Right kidney (tissue), 1 donor: ENCODE measurements around the gene NBEA.

Experiments
- DNase-seq: peaks from one replicate; pipeline ENCODE4 v3.0.0-alpha.2; 2016

Gene NBEA

DNA sequence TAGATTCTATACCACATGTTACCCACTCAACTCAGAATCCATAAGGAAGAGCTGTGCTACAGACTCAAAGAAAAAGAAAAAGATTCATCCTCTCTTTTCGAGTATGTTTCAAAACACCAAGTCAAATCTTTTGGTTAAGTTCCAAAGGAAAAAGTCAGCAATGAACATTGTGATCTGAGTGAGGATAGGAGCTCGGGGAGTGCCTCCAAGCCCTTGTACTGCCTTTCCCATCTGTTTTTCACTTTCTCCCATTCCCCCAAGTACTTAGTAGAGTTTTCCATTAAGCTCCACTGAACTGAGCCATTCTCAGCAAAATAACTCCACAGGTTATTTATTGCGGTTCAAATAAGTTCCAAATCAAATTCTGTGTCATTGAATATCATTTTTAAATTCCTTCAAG lies 582.1 kb downstream of the NBEA start:
- DNase-seq: no peak

DNA sequence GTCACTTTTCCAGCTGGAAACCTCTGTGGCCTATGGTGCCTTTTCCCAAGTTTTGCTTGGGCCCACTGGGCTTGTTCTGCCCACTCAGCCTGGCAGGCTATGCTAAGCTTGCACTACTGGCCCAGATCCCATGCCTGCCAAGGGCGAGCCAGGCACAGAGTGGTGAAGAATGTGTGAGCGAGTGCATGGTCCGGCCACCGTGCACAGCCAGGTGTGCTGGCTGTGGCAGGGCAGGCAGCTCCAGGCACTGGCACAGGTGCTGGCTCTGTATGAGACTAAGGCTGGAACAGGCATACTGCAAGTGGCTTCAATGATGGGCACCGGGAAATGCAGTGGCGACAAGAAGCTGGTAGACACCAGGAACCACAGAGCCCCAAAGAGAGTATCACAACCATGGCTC lies 584.5 kb downstream of the NBEA start:
- no peak for DNase-seq

DNA sequence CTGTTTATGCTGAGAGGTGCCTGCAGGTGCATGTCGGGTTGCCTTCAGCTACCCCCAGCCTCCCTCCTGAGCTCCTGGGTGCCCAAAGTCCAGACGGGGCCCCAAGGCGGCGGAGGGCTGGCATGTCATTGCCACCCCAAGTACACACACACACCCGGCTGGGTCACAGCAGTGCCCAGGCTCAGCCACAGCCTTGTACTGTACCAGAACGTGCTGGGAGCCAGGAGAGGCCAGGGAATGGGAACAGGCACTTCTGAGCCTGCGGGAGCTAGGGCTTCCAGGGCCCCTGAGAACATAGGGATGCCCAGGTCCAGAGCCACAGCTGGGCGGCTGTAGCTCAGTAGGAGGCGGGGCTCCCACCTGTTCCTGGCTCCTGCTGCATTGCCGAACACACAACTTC lies 585.4 kb downstream of the NBEA start:
- DNase-seq: no peak

DNA sequence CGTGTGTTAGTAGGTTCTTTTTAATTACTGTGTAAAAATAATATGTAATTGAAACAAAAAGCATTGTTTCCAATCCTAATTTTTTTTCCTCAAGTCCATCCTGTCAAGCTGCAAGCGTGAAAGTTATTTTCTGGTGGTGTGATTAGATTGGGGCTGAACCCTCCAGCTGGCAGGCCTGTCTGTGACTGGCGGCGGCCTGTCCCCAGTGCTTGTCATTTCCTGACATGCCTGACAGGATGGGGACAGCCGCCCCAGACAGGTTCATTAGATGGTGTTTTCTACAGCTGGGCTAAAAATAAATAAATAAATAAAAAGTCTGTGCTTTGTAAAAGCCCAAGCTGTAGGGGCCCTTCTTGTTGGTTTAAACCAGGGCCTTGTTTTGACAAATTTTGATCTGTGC lies 588.1 kb downstream of the NBEA start:
- no peak for DNase-seq

DNA sequence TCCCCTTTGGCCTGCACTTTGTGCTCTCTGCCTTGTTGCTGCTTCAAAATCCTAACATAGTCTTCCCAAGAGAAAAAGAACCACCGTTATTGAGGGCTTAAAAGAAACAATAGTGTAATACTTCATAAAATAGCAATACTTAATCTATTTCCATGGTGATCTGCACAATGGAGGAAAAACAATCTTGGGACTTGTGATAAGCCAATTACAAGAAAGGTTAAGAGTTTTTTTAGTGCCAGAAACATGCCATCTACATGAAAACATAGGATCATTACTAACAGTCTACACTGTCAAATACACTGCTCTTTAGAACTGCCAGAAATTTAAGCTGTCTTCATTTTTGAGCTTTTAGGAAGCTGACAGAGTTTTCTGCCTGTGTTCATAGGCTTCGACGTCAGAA lies 588.5 kb downstream of the NBEA start:
- no peak for DNase-seq

DNA sequence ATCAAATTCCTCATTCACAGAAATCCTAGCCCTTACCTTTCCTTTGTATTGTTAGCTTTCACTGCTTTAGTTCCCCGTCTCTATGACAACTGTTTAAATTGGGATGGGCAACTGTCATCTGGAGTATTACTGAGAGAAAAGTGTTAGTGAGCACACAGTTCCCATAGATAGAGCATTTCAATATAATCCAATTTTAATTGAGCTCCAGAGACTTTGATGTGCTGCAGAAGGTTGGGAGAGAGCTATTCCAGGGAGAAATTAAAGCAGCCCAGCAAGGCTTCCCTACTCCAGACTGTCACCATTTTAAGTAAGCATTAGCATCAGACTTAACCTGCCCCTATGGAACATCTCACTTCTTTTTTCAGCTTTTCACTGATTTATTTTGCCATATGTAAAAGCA lies 589.5 kb downstream of the NBEA start:
- no peak for DNase-seq

DNA sequence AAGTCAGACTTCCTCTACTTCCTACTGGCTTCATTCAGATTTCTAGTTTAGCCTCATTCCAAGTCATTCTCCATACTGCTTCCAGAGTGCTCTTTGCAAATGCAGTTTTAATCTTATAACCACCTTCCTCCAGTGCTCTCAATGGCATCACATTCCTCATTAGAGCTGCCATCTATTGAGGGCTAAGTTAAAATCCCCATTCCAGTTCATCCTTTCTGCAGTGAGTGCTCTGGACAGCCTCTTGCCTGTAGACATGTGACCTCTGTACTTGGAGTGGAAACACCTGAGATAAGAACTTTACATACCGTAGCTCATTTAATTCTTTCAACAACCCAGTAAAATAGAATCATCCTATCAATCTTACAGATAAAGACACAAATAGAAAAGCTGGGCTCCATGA lies 592.3 kb downstream of the NBEA start:
- no peak for DNase-seq

DNA sequence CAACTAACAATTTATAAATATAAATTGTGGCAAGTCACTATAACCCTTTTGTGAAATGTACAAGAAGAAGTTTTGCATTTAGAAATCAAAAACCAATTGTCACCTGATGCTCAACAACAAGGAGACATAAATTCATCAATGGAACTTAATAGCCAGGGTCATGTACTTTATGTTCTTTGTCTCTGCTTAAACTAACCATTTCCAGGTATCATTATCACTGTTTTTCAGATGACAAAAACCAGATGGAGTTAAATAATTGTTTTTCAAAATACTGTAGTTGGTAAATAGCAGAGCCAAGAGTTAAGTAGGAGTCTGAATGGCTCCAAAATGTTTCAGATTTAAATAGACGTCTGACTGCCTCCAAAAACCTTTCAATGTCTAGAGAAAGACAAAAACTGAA lies 606.7 kb downstream of the NBEA start:
- DNase-seq: no peak

DNA sequence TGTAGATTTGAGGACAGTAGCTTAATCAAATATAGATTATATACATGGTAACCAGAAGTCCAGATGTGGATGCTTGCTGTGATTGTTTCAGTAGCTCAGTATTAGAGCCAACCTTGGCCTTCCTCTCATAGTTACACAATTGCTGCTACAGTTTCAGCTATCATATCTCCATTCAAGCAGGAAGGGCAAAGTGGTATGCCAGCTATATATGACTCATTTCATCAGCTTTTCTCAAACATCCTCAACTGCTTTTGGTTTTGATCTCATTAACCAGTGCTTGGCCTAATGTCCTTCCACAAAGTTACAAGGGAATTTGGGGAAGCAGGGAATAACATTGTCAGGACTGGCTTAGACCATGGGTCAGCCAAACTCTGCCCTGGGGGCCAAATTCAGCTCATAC lies 607.4 kb downstream of the NBEA start:
- DNase-seq: no peak

DNA sequence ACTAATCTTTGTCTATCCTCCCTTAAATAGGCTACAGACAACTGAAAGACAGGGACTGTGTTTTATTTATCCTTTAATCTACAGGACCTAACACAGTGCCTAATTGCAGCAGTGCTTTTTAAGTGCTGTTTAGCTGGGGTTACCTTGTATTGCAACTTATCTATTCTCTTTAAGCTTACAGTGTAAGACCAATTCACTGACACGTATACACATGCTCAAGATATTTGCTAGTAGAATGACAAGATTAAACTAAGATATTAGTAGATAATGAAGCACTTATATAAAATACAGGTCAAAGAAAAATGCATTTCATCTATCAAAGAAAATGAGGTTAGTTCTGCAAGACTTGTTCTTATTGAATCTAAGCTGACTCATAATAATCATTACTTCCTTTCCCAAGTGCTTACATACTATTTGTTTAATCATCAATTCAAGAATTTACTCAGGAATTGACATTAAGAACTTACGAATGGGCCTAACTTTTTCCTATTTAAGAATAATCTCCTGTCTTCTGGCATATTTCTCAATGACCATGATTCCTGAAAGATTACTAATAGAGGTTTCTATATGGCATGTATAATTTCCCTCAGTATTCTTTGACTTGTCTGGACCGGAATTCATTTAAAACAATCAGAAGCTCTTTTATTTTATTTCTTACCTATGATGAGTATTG lies 610.2 kb downstream of the NBEA start:
- no peak for DNase-seq

DNA sequence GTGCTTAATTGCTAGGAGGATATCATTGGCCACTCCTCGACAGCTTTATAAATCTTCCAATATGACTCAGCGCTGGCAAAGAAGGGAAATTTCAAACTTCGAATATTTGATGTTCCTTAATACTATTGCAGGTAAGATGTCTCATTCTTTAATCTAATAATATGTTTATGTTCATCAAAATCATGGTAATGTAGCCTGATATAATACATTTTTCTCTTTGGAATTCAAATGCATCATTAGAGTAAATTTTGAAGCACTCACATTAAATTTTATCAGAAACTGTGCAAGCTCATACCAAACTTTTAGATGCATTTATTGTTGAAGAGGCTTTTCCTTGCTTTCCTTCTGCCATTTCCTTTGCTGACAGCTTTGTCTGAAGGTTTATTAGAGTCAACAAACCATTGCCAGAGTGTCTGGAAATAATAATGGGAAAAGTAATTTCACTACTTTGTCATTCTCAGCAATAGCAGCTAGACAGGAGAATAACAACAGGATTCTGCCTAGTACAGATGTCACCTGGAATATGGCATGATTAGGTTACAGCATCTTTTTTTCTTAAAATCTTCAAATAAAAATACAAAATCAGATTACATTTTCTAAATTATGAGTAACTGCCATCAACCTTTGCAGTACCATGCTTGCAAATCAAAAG lies 613.0 kb downstream of the NBEA start:
- DNase-seq: no peak

DNA sequence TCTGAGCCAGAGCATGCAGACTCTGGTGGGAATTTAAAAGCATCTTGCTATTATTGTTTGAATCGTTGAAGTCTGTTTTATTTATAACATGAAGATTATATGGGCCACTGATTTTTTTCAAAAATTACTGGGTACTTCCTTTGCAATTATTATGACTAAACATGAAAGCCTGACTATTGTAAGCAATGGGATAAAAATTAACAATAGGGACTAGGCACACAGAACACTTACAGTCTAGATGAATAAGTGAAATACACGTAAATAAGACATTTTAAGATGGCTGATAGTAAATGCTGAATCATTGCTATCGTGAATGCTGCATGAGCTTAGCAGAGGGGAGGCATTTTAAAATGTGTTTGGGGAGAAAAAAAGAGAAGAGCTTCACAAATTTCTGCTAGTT lies 615.4 kb downstream of the NBEA start:
- no peak for DNase-seq

DNA sequence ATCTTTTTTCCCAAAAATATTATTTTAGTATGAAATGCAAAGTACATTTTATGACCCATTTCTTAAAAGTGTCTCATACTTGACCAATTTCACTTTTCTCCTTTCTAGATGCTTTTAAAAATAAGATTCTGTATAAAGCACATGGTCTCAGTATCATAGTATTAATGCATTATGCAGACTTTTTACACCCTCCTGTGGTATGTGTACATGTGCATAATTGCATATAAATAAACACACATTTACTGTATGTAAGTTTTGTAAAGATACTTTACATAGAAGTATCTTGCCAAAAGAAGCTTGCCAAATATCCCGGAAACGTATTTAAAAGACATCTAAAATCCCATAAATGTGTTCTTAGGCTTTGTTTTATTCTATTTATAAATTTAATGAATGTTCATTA lies 619.5 kb downstream of the NBEA start:
- DNase-seq: no peak

DNA sequence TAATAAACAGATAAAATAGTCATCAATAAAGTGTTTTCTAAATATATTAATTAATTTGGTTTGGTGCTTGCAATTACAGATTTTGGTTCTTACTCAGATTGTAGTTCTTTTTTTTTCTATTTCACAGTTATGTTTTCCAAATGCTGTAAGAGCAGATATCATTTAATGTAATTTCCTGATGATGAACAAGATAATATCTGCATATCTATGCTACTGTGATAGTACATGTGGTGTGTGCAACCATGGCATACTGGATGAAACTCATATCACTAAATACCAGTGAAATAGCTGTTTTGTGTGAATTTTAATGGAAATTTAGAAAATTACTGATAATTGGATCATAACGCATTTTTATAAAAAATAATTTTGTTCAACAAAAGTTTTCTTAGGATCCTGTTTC lies 623.2 kb downstream of the NBEA start:
- DNase-seq: no peak

DNA sequence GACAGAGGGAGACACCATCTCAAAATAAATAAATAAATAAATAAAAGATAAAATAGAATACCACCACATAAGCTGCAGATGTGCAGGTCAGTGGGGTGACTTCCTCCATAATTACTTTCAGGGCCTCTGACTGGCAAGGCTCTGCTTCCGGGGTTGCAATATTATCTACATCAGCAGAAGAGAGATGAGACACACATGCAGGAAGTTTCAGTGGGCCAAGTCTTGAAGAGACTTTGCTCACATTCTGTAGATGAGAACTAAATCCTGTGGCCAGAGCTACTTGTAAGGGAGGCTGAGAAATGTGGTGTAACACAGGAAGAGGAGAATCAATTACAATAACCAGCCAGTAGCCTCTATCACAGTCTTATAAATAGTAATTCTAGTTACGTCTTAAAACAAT lies 624.3 kb downstream of the NBEA start:
- DNase-seq: no peak

DNA sequence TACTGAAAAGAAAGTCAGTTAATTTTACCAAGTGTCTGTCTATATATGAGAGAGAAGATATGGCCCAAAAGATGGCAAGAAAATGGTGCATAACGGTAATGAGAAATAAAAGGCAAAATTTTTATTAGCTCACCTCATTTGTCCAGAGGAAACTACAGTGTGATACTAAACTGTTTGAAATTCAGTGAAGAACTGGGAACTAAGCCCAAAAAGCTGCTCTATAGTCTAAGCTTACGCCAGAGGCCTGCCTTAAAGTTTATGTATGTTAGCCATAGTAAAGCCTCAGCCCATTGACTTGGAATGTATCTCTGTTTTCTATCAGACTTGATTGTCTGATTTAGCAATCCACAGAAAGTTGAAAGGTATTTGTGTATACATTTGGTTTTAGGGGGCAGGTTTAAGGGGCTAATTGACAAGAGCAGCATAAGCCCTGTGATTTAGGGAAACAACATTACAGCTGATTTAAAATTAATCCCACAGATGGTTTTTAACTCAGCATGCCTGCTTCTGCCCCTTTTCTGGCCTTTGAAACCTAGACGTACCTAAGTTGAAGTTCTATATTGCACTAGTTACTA lies 625.4 kb downstream of the NBEA start:
- DNase-seq: no peak

DNA sequence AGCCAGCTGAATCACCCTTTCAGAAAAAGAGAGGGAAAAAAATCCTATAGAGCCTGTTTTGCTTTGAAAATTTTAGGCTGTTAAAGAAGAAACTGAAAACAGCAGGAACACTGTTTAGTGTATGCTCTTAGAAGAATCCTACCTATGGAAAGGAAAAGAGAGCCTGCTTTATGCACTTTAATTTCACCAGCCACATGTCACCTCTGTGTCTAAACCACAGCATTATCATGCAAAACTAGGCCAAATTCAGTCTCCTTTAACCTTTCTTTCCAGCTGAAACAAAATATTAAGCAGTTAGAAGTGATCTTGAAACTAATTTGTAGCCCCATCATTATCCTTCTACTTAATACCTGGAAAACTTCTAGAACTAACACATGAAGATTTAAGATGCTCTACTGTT lies 631.6 kb downstream of the NBEA start:
- DNase-seq: no peak

DNA sequence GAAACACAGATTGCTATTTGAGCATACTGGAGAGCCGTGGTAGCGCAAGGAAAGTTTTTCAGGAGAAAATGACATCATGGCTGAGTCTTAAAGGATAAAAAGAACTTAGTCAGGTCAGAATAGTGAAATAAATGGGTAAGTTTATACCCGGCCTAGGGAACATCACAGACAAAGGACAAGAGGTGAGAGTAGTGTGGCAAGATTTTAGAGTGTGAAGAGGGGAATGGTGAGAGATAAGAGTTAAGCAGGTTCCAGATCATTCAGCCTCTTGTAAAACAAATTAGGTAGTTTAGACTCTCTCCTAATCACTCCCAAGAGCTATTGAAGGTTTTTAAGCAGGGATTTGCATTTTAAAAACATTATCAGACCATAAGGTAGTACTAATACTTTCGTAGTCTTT lies 650.4 kb downstream of the NBEA start:
- no peak for DNase-seq

DNA sequence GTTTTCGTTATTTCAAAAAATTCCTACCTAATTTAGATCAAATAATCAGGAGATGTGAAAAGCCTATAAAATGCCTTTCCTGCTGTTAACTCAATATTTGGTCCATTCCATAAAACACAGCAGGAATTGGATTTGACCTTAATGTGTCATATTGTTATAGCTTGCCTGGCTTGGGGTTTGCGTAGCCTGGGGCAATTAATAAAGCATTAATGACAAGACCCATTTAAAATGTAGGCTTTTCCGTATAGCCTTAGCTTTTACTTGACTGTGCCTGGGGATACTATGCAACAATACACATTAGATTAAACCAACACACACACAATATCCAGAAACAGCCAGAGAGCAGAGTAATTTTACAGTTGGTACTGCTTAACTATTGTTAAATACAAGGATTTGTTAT lies 651.6 kb downstream of the NBEA start:
- DNase-seq: no peak

DNA sequence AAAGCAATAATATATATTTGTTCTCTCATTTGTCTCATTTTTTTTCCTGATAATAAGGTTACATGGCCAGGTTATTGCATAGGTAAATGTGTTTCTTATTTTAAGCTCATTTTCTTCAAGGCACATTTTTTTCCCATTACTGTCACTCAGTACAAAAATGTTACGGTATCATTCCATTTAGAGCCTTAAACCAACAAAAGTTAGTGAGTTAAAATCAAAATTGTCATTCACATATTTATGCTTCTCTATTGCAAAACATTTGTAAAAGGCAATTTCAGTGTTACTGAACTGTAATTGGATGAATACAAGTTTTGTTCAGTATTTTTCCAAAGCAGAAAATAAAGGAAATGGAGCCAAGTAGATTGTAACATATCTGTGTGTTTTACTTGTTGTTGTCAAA lies 652.0 kb downstream of the NBEA start:
- DNase-seq: no peak

DNA sequence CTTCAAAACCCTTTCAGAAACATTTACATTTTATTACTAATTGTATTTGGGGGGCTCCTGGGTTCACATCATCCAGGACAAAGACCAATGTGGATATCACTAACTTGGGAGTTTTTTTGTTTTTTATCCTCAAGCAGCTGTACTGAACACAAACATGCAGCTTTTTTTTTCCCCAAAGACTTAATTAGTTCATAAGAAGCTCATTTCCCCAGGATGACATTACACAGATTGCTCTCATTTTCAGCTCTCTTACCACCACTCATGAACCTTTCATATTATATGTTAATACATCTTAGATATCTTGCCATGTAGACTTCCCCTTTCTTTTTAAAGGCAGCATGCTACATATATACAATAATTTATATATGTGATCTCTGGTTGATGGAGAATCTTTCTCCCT lies 653.1 kb downstream of the NBEA start:
- no peak for DNase-seq

DNA sequence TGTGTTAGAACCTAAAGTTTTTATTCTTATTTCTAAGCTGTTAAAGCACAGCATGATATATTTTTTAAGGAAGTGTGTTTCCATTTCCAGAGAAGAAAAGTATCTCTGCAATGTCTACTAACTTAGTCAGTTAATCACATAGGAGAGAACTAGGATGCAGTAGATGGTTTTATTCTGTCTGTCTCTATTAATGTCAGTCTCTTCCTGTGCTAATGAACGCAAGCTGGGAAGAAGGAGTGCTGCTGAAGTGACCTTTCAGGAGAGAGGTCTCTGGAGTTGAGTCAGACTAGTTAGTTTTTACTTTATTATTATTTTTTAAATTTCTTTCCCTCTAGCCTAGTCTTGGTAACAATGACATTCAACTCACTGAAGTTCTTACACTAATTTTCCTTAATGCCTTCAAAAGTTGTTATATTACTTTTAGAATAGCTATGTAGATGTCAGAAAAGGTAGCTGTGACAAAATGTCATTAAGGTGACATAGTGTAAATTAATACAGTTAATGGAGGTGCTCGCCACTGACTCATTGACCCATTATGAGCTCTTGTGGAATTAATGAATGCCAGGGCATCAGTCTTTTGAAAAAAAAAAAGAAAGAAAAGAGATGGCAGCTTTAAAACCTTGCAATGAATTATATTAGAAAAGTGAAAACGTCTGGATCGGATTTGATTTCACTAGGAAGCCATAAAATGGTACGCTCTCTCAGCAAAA lies 654.4 kb downstream of the NBEA start:
- no peak for DNase-seq

DNA sequence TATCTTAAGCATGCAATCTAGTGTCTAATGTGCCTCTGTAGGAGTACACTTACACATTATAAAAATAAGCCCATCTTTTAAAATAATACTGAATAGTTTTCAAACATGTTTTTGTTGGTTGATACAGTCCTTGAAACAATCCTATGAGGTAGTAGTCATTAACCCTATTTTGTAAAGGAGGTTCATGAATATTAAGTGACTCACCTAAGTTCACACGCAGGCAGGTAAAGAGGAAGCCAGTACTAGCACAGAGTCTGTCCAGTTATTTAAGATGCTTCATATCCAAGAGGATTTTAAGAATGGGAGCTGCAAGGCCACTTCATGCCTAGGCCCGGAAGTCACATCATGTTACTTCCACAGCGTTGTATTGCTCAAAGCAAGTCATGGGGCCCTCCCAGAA lies 655.4 kb downstream of the NBEA start:
- DNase-seq: no peak

DNA sequence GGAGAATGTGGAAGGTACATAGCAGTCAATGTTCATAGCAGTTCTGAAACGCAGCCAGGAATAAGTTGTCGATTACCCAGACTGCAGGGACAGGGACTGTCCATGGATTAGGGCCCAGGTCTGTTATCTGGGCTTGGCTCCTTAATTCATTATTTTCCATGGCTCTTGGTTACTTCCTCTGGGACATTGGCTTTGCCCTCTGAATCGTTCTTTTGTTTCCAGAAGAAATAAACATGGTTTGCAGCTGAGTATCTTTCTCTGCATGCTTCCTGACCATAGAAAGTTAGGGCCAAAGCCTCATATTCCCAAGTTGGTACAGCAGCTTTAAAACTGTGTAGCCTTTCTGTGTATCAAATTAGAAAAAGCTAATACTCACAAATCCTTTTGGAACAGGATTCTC lies 656.2 kb downstream of the NBEA start:
- DNase-seq: no peak
